B cell (primary cell): Measurements from ENCODE around the gene FASTK. TPM values are rescaled to one million over a fixed set of nuclear protein-coding genes. Genes with fewer than 3 reads are reported as not detected.
A peak's percentile ranks its signal among the peaks of the same experiment; 100 is the strongest.

Experiments
- ATAC-seq: fragments of 200-7000 bp; cut with Tn5 transposase; one replicate; pipeline ENCODE4 v1.10.0; 2021; ENCODE audit warnings: low read depth, mild to moderate bottlenecking, moderate number of reproducible peaks, moderate library complexity
- CTCF ChIA-PET: fragments of 350-600 bp; sonication (Branson Sonifier 250); formaldehyde crosslinking; loops from one replicate; lab custom pipeline; 2021; ENCODE audit warnings: antibody characterized with exemption, inconsistent platforms; lab: Charles Lee
- POLR2A ChIA-PET: fragments of 350-600 bp; sonication (Branson Sonifier 250); formaldehyde crosslinking; loops from one replicate; lab custom pipeline; 2021; ENCODE audit warnings: antibody characterized with exemption; lab: Charles Lee
- DNase-seq: peaks from one replicate; pipeline ENCODE4 v3.0.0; 2013
- H2AFZ ChIP-seq: 2 replicates; pipeline ENCODE4 v1.6.1; 2012; ENCODE audit warnings: mild to moderate bottlenecking, low read depth, low read length; ENCODE audit not compliant: insufficient read depth, poor library complexity, severe bottlenecking
- H3K27ac ChIP-seq, 2 donors: 1 replicate in 1 of 2; 2 replicates in 1 of 2; pipeline ENCODE4 v1.5.1; 2012 to 2013; ENCODE audit warnings: low read length in 2 of 2, mild to moderate bottlenecking in 2 of 2, moderate library complexity in 1 of 2
- H3K27me3 ChIP-seq, 4 experiments: fragments of 200-600 bp in 1 of 4; sonication (generic) in 1 of 4; replicated peaks in 1 of 4; 1 replicate in 2 of 4; 2 replicates in 2 of 4; pipeline versions ENCODE4 v1.6.1 to v1.7.0; 2013 to 2016; ENCODE audit warnings: low read length in 3 of 4, mild to moderate bottlenecking in 2 of 4, mixed read lengths in 1 of 4, moderate library complexity in 1 of 4; ENCODE audit not compliant: insufficient read depth in 4 of 4, control insufficient read depth in 3 of 4; ENCODE audit errors: control extremely low read depth in 1 of 4
- H3K36me3 ChIP-seq, 2 experiments: replicated peaks in 1 of 2; 1 replicate in 1 of 2; 2 replicates in 1 of 2; pipeline versions ENCODE4 v1.6.1 to v1.7.1; 2013; ENCODE audit warnings: low read length in 1 of 2; ENCODE audit not compliant: insufficient read depth in 2 of 2, control insufficient read depth in 1 of 2; ENCODE audit errors: control extremely low read depth in 1 of 2, extremely low read depth in 1 of 2
- H3K4me1 ChIP-seq, 2 donors: fragments of 200-600 bp in 1 of 2; sonication (generic) in 1 of 2; 1 replicate in 1 of 2; 2 replicates in 1 of 2; pipeline versions ENCODE4 v1.5.1 to v1.6.1; 2013 to 2017; ENCODE audit warnings: low read length in 2 of 2; ENCODE audit not compliant: control insufficient read depth in 2 of 2, insufficient read depth in 2 of 2
- H3K4me2 ChIP-seq: replicated peaks from 2 replicates; pipeline ENCODE3; 2012; ENCODE audit warnings: mild to moderate bottlenecking, low read depth, low read length; ENCODE audit not compliant: poor library complexity, severe bottlenecking
- H3K4me3 ChIP-seq, 5 experiments: fragments of 200-600 bp in 1 of 5; sonication (generic) in 1 of 5; 1 replicate in 3 of 5; 2 replicates in 2 of 5; pipeline versions ENCODE4 v1.5.1 to v1.7.0; 2011 to 2016; ENCODE audit warnings: low read length in 4 of 5, mild to moderate bottlenecking in 4 of 5, low read depth in 2 of 5, control low read depth in 1 of 5, moderate library complexity in 1 of 5; ENCODE audit not compliant: insufficient read depth in 1 of 5; ENCODE audit errors: control extremely low read depth in 1 of 5, extremely low read depth in 1 of 5
- H3K79me2 ChIP-seq: fragments of 200-600 bp; sonication (generic); one replicate; pipeline ENCODE4 v1.6.0; 2016; ENCODE audit warnings: low read length; ENCODE audit not compliant: control insufficient read depth, insufficient read depth
- H3K9ac ChIP-seq: fragments of 200-600 bp; sonication (generic); 2 replicates; pipeline ENCODE4 v1.6.1; 2017; ENCODE audit warnings: mild to moderate bottlenecking, low read length, moderate library complexity
- H3K9me3 ChIP-seq, 3 donors: one replicate each; pipeline versions ENCODE4 v1.6.1 to v1.7.1; 2013; ENCODE audit warnings: low read length in 2 of 3; ENCODE audit not compliant: control insufficient read depth in 2 of 3, insufficient read depth in 1 of 3; ENCODE audit errors: control extremely low read depth in 1 of 3
- H4K20me1 ChIP-seq: 2 replicates; pipeline ENCODE4 v1.6.0; 2012; ENCODE audit warnings: mild to moderate bottlenecking, low read length; ENCODE audit not compliant: insufficient read depth, control insufficient read depth, poor library complexity, severe bottlenecking
- H3K27ac Mint-ChIP-seq: one replicate; pipeline ENCODE4 v1.8.0; 2021; ENCODE audit warnings: mixed read lengths
- H3K27me3 Mint-ChIP-seq: one replicate; pipeline ENCODE4 v1.8.0; 2021; ENCODE audit warnings: mixed read lengths
- H3K4me1 Mint-ChIP-seq: one replicate; pipeline ENCODE4 v1.8.0; 2021; ENCODE audit warnings: mixed read lengths
- H3K4me3 Mint-ChIP-seq: one replicate; pipeline ENCODE4 v1.8.0; 2021; ENCODE audit warnings: mixed read lengths
- H3K9me3 Mint-ChIP-seq: one replicate; pipeline ENCODE4 v1.8.0; 2022; ENCODE audit warnings: mixed read lengths; ENCODE audit not compliant: insufficient read depth
- EZH2 ChIP-seq: IDR thresholded peaks from 2 replicates; pipeline ENCODE4 v1.6.1; 2012; ENCODE audit warnings: borderline replicate concordance, low read depth, mild to moderate bottlenecking, moderate library complexity, low read length; ENCODE audit not compliant: insufficient read depth, poor library complexity, severe bottlenecking
- WGBS: methylation state at CpG from one replicate; pipeline ENCODE4 v1.1.5; 2013; ENCODE audit warnings: missing lambda C conversion rate; ENCODE audit not compliant: insufficient coverage; 5-methylcytosine and 5-hydroxymethylcytosine counted together
- intact Hi-C: fragments of 100-400 bp; cut with micrococcal nuclease; formaldehyde crosslinking; loops from one replicate; pipeline ENCODE4 v1.10.0; 2022
- polyA plus RNA-seq: library from polyadenylated mRNA; depleted of rRNA; stranded (reverse); fragments of >200 nt; gene quantifications from 2 replicates; pipeline ENCODE4 v1.2.3, GENCODE V29; 2012
- total RNA-seq, 2 donors: library from RNA; stranded (reverse); fragments of 120-200 nt in 1 of 2; gene quantifications; 1 replicate in 1 of 2; 2 replicates in 1 of 2; pipeline versions ENCODE4 v1.2.3 to v1.2.4, GENCODE V29; 2013 to 2022
- TF ChIP-seq, protein P1 (sequence below): fragments of 200-600 bp; IDR thresholded peaks from one replicate; pipeline ENCODE4 v1.8.0; 2022; ENCODE audit warnings: antibody characterized with exemption, mild to moderate bottlenecking

Gene FASTK
- total and polyA plus RNA-seq, 2 donors (not counting 1 experiment from before 2014, with no cell fraction given): 120 to 258 TPM

DNA sequence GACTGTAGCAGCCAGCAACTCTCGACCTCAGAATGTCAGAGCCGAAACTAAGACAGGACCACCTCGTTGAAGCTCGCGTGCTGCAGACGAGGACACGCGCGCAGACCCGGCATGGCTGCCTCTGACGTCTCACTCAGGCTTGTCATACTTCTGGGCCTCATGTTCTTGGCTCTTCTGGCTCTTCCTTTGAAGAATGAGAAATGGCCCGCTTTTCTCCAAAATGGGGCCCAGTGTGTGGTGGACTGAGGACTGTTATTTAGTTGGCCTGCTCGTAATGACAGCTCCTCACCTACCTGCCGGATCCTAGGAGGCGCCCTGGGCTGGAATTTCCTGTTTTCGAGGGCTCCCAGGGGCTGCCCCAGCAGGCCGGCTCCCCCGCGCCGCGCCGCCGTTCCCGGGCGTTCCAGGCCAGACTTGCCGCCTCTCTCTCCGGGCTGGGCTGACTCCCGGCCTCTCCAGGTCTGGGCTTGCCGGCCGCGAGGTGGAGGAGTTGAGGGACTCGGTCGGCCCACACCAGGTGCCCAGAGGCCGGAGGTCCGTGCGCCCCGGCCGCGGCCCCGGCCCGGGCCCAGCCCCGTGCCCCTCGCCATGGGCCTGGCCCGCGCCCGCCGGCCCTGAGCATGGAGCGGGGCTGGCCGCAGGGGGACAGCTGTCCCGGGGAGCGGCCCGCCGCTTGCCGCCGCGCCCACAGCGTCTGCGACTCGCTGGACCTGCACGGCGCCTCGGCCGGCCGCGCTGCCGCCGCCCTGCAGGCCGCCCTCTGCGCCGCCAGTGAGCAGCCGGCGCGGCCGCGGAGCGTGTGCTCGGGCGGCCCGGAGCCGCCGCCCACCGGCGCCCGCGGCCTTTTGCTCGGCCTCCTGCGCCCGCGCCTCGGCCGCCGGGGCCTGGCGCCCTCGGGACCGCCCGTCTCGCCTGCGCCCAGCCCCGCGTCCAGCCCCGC, 33.8 kb upstream of the FASTK start:
- WGBS: 40% methylated on average over 100 of the region's 101 CpGs
- TF ChIP-seq EZH2: no peak
- TF ChIP-seq, protein P1, sequence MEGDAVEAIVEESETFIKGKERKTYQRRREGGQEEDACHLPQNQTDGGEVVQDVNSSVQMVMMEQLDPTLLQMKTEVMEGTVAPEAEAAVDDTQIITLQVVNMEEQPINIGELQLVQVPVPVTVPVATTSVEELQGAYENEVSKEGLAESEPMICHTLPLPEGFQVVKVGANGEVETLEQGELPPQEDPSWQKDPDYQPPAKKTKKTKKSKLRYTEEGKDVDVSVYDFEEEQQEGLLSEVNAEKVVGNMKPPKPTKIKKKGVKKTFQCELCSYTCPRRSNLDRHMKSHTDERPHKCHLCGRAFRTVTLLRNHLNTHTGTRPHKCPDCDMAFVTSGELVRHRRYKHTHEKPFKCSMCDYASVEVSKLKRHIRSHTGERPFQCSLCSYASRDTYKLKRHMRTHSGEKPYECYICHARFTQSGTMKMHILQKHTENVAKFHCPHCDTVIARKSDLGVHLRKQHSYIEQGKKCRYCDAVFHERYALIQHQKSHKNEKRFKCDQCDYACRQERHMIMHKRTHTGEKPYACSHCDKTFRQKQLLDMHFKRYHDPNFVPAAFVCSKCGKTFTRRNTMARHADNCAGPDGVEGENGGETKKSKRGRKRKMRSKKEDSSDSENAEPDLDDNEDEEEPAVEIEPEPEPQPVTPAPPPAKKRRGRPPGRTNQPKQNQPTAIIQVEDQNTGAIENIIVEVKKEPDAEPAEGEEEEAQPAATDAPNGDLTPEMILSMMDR: no peak
- Histone ChIP-seq H3K4me3 (no peak overlapping the region), H2AFZ (no peak overlapping the region), H3K9ac (no peak overlapping the region), H3K36me3 (no peaks in the 10 kb centered on the region), H3K4me1 (peaks cover 0 to 6% of the 10 kb centered on the region in 2 donors), H3K4me2 (peak overlapping the region; percentile 44), H4K20me1 (peaks cover 6% of the 10 kb centered on the region), H3K79me2 (no peaks in the 10 kb centered on the region), H3K27ac (no peak overlapping the region), H3K9me3 (no peaks in the 10 kb centered on the region), H3K27me3 (peaks cover 0 to 34% (median 8%) of the 10 kb centered on the region in 4 experiments)
- Mint-ChIP-seq H3K4me3 (peak overlapping the region; percentile 39), H3K4me1 (peaks cover 10% of the 10 kb centered on the region), H3K27ac (no peak overlapping the region), H3K27me3 (peaks cover 20% of the 10 kb centered on the region), H3K9me3 (no peaks in the 10 kb centered on the region)
- ATAC-seq (no peak), DNase-seq (no peak)
- POLR2A ChIA-PET: no interaction called here
- intact Hi-C loops: no loop called here
- CTCF ChIA-PET: interaction anchor here (0.6 to 1.6 kb wide), 6 partner anchors 10 to 669 kb away, joined by 3 to 4 read pairs (median 3); no protein-coding TSS in a partner anchor
